MM.1S (cell line): ENCODE data around the gene RPL35A.

Experiments used
- CTCF ChIP-seq: fragments of 300-600 bp; sonication (generic); IDR thresholded peaks from 2 replicates; pipeline ENCODE4 v1.5.1; 2016; ENCODE audit warnings: antibody characterized with exemption, low read length, mixed read lengths
- EZH2 ChIP-seq: fragments of 300-600 bp; sonication (generic); optimal IDR thresholded peaks from 2 replicates; pipeline ENCODE3; 2017; ENCODE audit warnings: low read depth, mild to moderate bottlenecking, antibody characterized with exemption, low read length, mixed read lengths
- EZH2phosphoT487 ChIP-seq: fragments of 300-600 bp; sonication (generic); IDR thresholded peaks from 2 replicates; pipeline ENCODE4 v1.6.1; 2018; ENCODE audit warnings: antibody characterized with exemption, low read length

GRCh38 chr3:197961582-197961945, 11.6 kb downstream of the RPL35A start:
- TF ChIP-seq CTCF = no peak
- TF ChIP-seq EZH2phosphoT487 = no peak
- no peak for TF ChIP-seq EZH2
